IMR-90 (cell line): ENCODE results near the gene TREM1. TPM values are rescaled to one million over a fixed set of nuclear protein-coding genes. Genes with fewer than 3 reads are reported as not detected.

Experiments used
- ATAC-seq: fragments of 200-7000 bp; cut with Tn5 transposase; 2 replicates; pipeline ENCODE4 v1.9.1; 2020; ENCODE audit warnings: low read depth, mild to moderate bottlenecking, moderate library complexity
- BruUV-seq: library from RNA; stranded (reverse); fragments of 400-500 nt; replicated peaks from 2 replicates; lab custom pipeline; 2021; lab: Mats Ljungman, UMichigan
- CTCF ChIA-PET: fragments of 300-600 bp; formaldehyde crosslinking; extraction: SDS; loops from one replicate; lab custom pipeline; 2021; ENCODE audit warnings: antibody characterized with exemption; lab: Yijun Ruan, JAX
- POLR2A ChIA-PET: fragments of 300-600 bp; sonication (Branson Sonifier 250); formaldehyde crosslinking; loops from one replicate; lab custom pipeline; 2022; ENCODE audit warnings: antibody characterized with exemption; ENCODE audit not compliant: unreplicated experiment; lab: Charles Lee
- DNase-seq: peaks from one replicate; pipeline ENCODE4 v3.0.0; 2013
- H2AFZ ChIP-seq: replicated peaks from 2 replicates; pipeline ENCODE3; 2013; ENCODE audit warnings: low read length, mild to moderate bottlenecking; ENCODE audit not compliant: poor library complexity
- H2AK5ac ChIP-seq: 2 replicates; pipeline ENCODE4 v1.6.1; 2013; ENCODE audit warnings: low read depth, low read length, inconsistent platforms
- H2AK9ac ChIP-seq: replicated peaks from 2 replicates; pipeline ENCODE3; 2013; ENCODE audit warnings: mild to moderate bottlenecking, low read depth, low read length, moderate library complexity; ENCODE audit not compliant: poor library complexity
- H2BK120ac ChIP-seq: 2 replicates; pipeline ENCODE4 v1.6.1; 2013; ENCODE audit warnings: low read depth, low read length, inconsistent platforms
- H2BK15ac ChIP-seq: 3 replicates; pipeline ENCODE4 v1.6.1; 2013; ENCODE audit warnings: low read depth, low read length, inconsistent platforms
- H2BK20ac ChIP-seq: 2 replicates; pipeline ENCODE4 v1.6.1; 2013; ENCODE audit warnings: low read depth, mild to moderate bottlenecking, inconsistent platforms, low read length, moderate library complexity
- H2BK5ac ChIP-seq: 2 replicates; pipeline ENCODE4 v1.6.1; 2013; ENCODE audit warnings: mild to moderate bottlenecking, low read depth, low read length, inconsistent platforms; ENCODE audit not compliant: poor library complexity, severe bottlenecking
- H3K14ac ChIP-seq: replicated peaks from 2 replicates; pipeline ENCODE4 v1.6.1; 2013; ENCODE audit warnings: low read depth, low read length, inconsistent platforms
- H3K18ac ChIP-seq: 2 replicates; pipeline ENCODE4 v1.6.1; 2013; ENCODE audit warnings: low read depth, low read length, control low read depth
- H3K23ac ChIP-seq: 2 replicates; pipeline ENCODE4 v1.6.1; 2013; ENCODE audit warnings: low read depth, low read length, inconsistent platforms
- H3K27ac ChIP-seq: 2 replicates; pipeline ENCODE4 v1.5.1; 2013; ENCODE audit warnings: mild to moderate bottlenecking, control low read depth, low read length; ENCODE audit not compliant: insufficient read depth
- H3K27me3 ChIP-seq: 2 replicates; pipeline ENCODE4 v1.6.1; 2013; ENCODE audit warnings: low read length; ENCODE audit not compliant: control insufficient read depth, insufficient read depth
- H3K36me3 ChIP-seq: 2 replicates; pipeline ENCODE4 v1.6.1; 2013; ENCODE audit warnings: low read length, mixed read lengths; ENCODE audit not compliant: control insufficient read depth, insufficient read depth
- H3K4ac ChIP-seq: 2 replicates; pipeline ENCODE4 v1.6.1; 2013; ENCODE audit warnings: low read depth, low read length, inconsistent platforms
- H3K4me1 ChIP-seq: 2 replicates; pipeline ENCODE4 v1.6.1; 2013; ENCODE audit warnings: low read length, mixed read lengths; ENCODE audit not compliant: control insufficient read depth, insufficient read depth
- H3K4me2 ChIP-seq: 2 replicates; pipeline ENCODE4 v1.6.1; 2013; ENCODE audit warnings: low read depth, mild to moderate bottlenecking, control low read depth, low read length, moderate library complexity
- H3K4me3 ChIP-seq: 2 replicates; pipeline ENCODE4 v1.5.1; 2013; ENCODE audit warnings: low read depth, mild to moderate bottlenecking, control low read depth, low read length, moderate library complexity; ENCODE audit not compliant: insufficient read depth
- H3K56ac ChIP-seq: 2 replicates; pipeline ENCODE4 v1.6.1; 2013; ENCODE audit warnings: low read length, inconsistent platforms; ENCODE audit not compliant: insufficient read depth; ENCODE audit errors: extremely low read depth
- H3K79me1 ChIP-seq, 2 experiments: 2 replicates each; pipeline ENCODE4 v1.6.1; 2013; ENCODE audit warnings: low read length in 2 of 2, inconsistent platforms in 1 of 2, low read depth in 1 of 2
- H3K9ac ChIP-seq: 2 replicates; pipeline ENCODE4 v1.6.1; 2013; ENCODE audit warnings: low read depth, low read length, control low read depth
- H3K9me1 ChIP-seq: 2 replicates; pipeline ENCODE4 v1.6.1; 2013; ENCODE audit warnings: low read length, inconsistent platforms; ENCODE audit not compliant: insufficient read depth
- H3K9me3 ChIP-seq: 2 replicates; pipeline ENCODE4 v1.6.1; 2013; ENCODE audit warnings: low read length; ENCODE audit not compliant: control insufficient read depth, insufficient read depth
- H4K20me1 ChIP-seq: 2 replicates; pipeline ENCODE4 v1.6.1; 2013; ENCODE audit warnings: low read length, inconsistent platforms; ENCODE audit not compliant: insufficient read depth
- H4K5ac ChIP-seq: 2 replicates; pipeline ENCODE4 v1.6.1; 2013; ENCODE audit warnings: mild to moderate bottlenecking, low read depth, low read length, control low read depth
- H4K8ac ChIP-seq, 2 experiments: 2 replicates each; pipeline ENCODE4 v1.6.1; 2013; ENCODE audit warnings: low read depth in 2 of 2, low read length in 2 of 2, control low read depth in 1 of 2, inconsistent platforms in 1 of 2
- H4K91ac ChIP-seq: 2 replicates; pipeline ENCODE4 v1.6.1; 2013; ENCODE audit warnings: low read depth, low read length, inconsistent platforms; ENCODE audit not compliant: insufficient read depth
- BHLHE40 ChIP-seq: fragments of 150-350 bp; IDR thresholded peaks from 2 replicates; pipeline ENCODE4 v1.6.1; 2016; ENCODE audit warnings: mild to moderate bottlenecking, low read depth, low read length
- CEBPB ChIP-seq: IDR thresholded peaks from 2 replicates; pipeline ENCODE4 v1.6.1; 2012; ENCODE audit warnings: low read depth, low read length, improper control_type of control experiment
- CHD1 ChIP-seq: IDR thresholded peaks from 2 replicates; pipeline ENCODE4 v1.6.1; 2012; ENCODE audit warnings: low read depth, low read length, improper control_type of control experiment
- CTCF ChIP-seq: conservative IDR thresholded peaks from 2 replicates; pipeline ENCODE4 v1.5.1; 2012; ENCODE audit warnings: mild to moderate bottlenecking, low read depth, low read length, improper control_type of control experiment
- ELK1 ChIP-seq: fragments of 150-350 bp; IDR thresholded peaks from 2 replicates; pipeline ENCODE4 v1.6.1; 2016; ENCODE audit warnings: low read depth, mild to moderate bottlenecking, low read length, moderate library complexity, borderline replicate concordance
- FOS ChIP-seq: fragments of 150-350 bp; IDR thresholded peaks from 2 replicates; pipeline ENCODE4 v1.6.1; 2016; ENCODE audit warnings: low read depth, low read length
- MAFK ChIP-seq: IDR thresholded peaks from 2 replicates; pipeline ENCODE4 v1.6.1; 2012; ENCODE audit warnings: low read depth, low read length, improper control_type of control experiment
- MAZ ChIP-seq: IDR thresholded peaks from 2 replicates; pipeline ENCODE4 v1.6.1; 2012; ENCODE audit warnings: low read depth, mild to moderate bottlenecking, low read length, improper control_type of control experiment, moderate library complexity, borderline replicate concordance
- MXI1 ChIP-seq: IDR thresholded peaks from 2 replicates; pipeline ENCODE4 v1.6.1; 2012; ENCODE audit warnings: low read depth, mild to moderate bottlenecking, low read length, moderate library complexity, borderline replicate concordance
- NFE2L2 ChIP-seq: fragments of 150-350 bp; IDR thresholded peaks from 2 replicates; pipeline ENCODE4 v1.6.1; 2016; ENCODE audit warnings: low read depth, mild to moderate bottlenecking, low read length
- POLR2A ChIP-seq: IDR thresholded peaks from 2 replicates; pipeline ENCODE4 v1.6.1; 2012; ENCODE audit warnings: mild to moderate bottlenecking, low read depth, low read length
- RAD21 ChIP-seq: IDR thresholded peaks from 2 replicates; pipeline ENCODE4 v1.6.1; 2012; ENCODE audit warnings: low read length, improper control_type of control experiment
- RCOR1 ChIP-seq: IDR thresholded peaks from 2 replicates; pipeline ENCODE4 v1.6.1; 2012; ENCODE audit warnings: mild to moderate bottlenecking, low read length, improper control_type of control experiment; ENCODE audit not compliant: insufficient replicate concordance
- RFX5 ChIP-seq: IDR thresholded peaks from 2 replicates; pipeline ENCODE4 v1.8.0; 2012; ENCODE audit warnings: low read depth, mild to moderate bottlenecking, low read length, moderate library complexity
- SMC3 ChIP-seq: fragments of 150-350 bp; IDR thresholded peaks from 2 replicates; pipeline ENCODE4 v1.6.1; 2016; ENCODE audit warnings: low read depth, mild to moderate bottlenecking, antibody characterized with exemption, low read length, moderate library complexity
- USF2 ChIP-seq: fragments of 150-350 bp; IDR thresholded peaks from 2 replicates; pipeline ENCODE4 v1.6.1; 2017; ENCODE audit warnings: mild to moderate bottlenecking, antibody characterized with exemption, low read length, low read depth
- WGBS, 2 experiments: methylation state at CpG; one replicate each; pipeline versions ENCODE4 v1.1.5 to v1.1.7; 2013; ENCODE audit warnings: missing lambda C conversion rate in 2 of 2; ENCODE audit not compliant: insufficient read length in 1 of 2; ENCODE audit errors: extremely low coverage in 2 of 2; 5-methylcytosine and 5-hydroxymethylcytosine counted together
- dilution Hi-C: fragments of 300-500 bp; cut with HindIII; formaldehyde crosslinking; loops from one replicate; pipeline ENCODE4 v1.14.3; 2018; ENCODE audit warnings: low sequenced_read_pairs; ENCODE audit not compliant: unreplicated experiment
- in situ Hi-C: fragments of 300-500 bp; cut with MboI; formaldehyde crosslinking; loops from 3 replicates; pipeline ENCODE4 v1.14.3; 2019; ENCODE audit warnings: low sequenced_read_pairs, inconsistent platforms, mixed read lengths
- intact Hi-C: fragments of 100-400 bp; cut with micrococcal nuclease; formaldehyde crosslinking; loops from 2 replicates; pipeline ENCODE4 v1.10.0; 2022
- polyA plus RNA-seq, 3 experiments: library from polyadenylated mRNA; depleted of rRNA; stranded (reverse); fragments of >200 nt; gene quantifications; 2 replicates each; pipeline ENCODE4 v1.2.3, GENCODE V29; 2012; ENCODE audit warnings: low replicate concordance in 1 of 3
- total RNA-seq: library from RNA; depleted of rRNA; stranded (reverse); fragments of >200 nt; gene quantifications from 2 replicates; pipeline ENCODE4 v1.2.3, GENCODE V29; 2012

TREM1 gene
- total and polyA plus RNA-seq, 2 of the 4 experiments (the other 2 are of a cell fraction): not detected

- H2BK20ac ChIP-seq: no peak overlapping the region
- no peak overlapping the region for H3K9ac ChIP-seq
- H3K27ac ChIP-seq: no peak overlapping the region
- no peaks in the 10 kb centered on the region for H3K9me1 ChIP-seq
- 58% methylated on average over 2 of the region's 8 CpGs; no CpG with 5 or more reads in 1 of the 2 experiments for WGBS, 2 experiments
- H2BK15ac ChIP-seq: no peak overlapping the region
- peaks cover 52% of the 10 kb centered on the region for H3K27me3 ChIP-seq
- no peaks in the 10 kb centered on the region for H4K20me1 ChIP-seq
- no peak for TF ChIP-seq CHD1
- no peak for TF ChIP-seq SMC3
- TF ChIP-seq MAZ: no peak
- no peak for TF ChIP-seq NFE2L2
- no peak for TF ChIP-seq CTCF
- no peak for TF ChIP-seq USF2
- TF ChIP-seq POLR2A: no peak
- TF ChIP-seq RCOR1: no peak
- no peak for TF ChIP-seq FOS
- TF ChIP-seq BHLHE40: no peak
- no peak for TF ChIP-seq ELK1
- TF ChIP-seq RFX5: no peak
- TF ChIP-seq MAFK: no peak
- no peak for TF ChIP-seq MXI1
- TF ChIP-seq CEBPB: no peak
- TF ChIP-seq RAD21: no peak
- H2AK9ac ChIP-seq: no peak overlapping the region
- ATAC-seq (no peak), DNase-seq (no peak)
- H3K4ac ChIP-seq: no peak overlapping the region
- H3K79me1 ChIP-seq: no peaks in the 10 kb centered on the region
- H2AFZ ChIP-seq: no peak overlapping the region
- H3K4me1 ChIP-seq: no peaks in the 10 kb centered on the region
- H2BK5ac ChIP-seq: no peak overlapping the region
- CTCF ChIA-PET: interaction anchor here (1.0 kb wide), 1 partner anchor 12 kb away, joined by 3 read pairs; no protein-coding TSS in a partner anchor
- intact Hi-C loops: no loop called here
- H3K18ac ChIP-seq: no peak overlapping the region
- in situ Hi-C loops: no loop called here
- no peak overlapping the region for H4K91ac ChIP-seq
- no peak overlapping the region for H3K4me3 ChIP-seq
- H3K14ac ChIP-seq: no peak overlapping the region
- dilution Hi-C loops: no loop called here
- H3K56ac ChIP-seq: no peak overlapping the region
- H3K23ac ChIP-seq: no peak overlapping the region
- H3K36me3 ChIP-seq: no peaks in the 10 kb centered on the region
- no peak overlapping the region for H2AK5ac ChIP-seq
- H3K4me2 ChIP-seq: no peak overlapping the region
- no peak overlapping the region for H4K5ac ChIP-seq
- no peak overlapping the region for H2BK120ac ChIP-seq
- POLR2A ChIA-PET: no interaction called here
- BruUV-seq: no TSS peak
- H4K8ac ChIP-seq: no peak overlapping the region
- no peaks in the 10 kb centered on the region for H3K9me3 ChIP-seq
Observed at GRCh38 chr6:41332241-41332640, 45.8 kb upstream of the TREM1 start.
